K562 treated with DMSO at 1 percent for 4 hours (cell line): ENCODE measurements around the gene TESK2. TPM values are rescaled to one million over a fixed set of nuclear protein-coding genes. Genes with fewer than 3 reads are reported as not detected.

Experiments
- total RNA-seq: library from RNA; unstranded; fragments of 300-600 nt; gene quantifications from 2 replicates; pipeline ENCODE4 v1.2.3, GENCODE V29; 2022; ENCODE audit not compliant: insufficient read depth

The TESK2 gene
- 11.1 and 13.9 TPM in 2 replicates for total RNA-seq

GRCh38 chr1:45490626-45491486 lies at the start of gene TESK2:
Gene TESK2, minus strand, starts transcription at chr1:45491163. Its CDS starts 33,378 bp downstream, at chr1:45457785.

GRCh38 chr1:45521413-45522323 lies 30.7 kb upstream of the TESK2 start, which contains the start of gene PRDX1:
Gene PRDX1, minus strand, starts transcription at chr1:45521884. Its CDS starts 2,841 bp downstream, at chr1:45519043.

GRCh38 chr1:45339789-45340558 lies 151.0 kb downstream of the TESK2 start, which contains the start of the genes MUTYH and TOE1:
Gene MUTYH, minus strand, starts transcription at chr1:45340440. Its CDS starts 5,935 bp downstream, at chr1:45334505.
Gene TOE1, plus strand, starts transcription at chr1:45340170. Its CDS starts 83 bp downstream, at chr1:45340253.

GRCh38 chr1:45326627-45327623 lies 164.0 kb downstream of the TESK2 start, which contains the start of gene HPDL:
Gene HPDL, plus strand, starts transcription at chr1:45326895. Its CDS starts 254 bp downstream, at chr1:45327149.

Other genes starting within 250 kb of the TESK2 start
- gene HPDL, start 164.3 kb downstream of the TESK2 start, total RNA-seq, result 0.94 TPM in 1 of 2 replicates, not detected in the other
- gene TOE1, start 151.0 kb downstream of the TESK2 start, total RNA-seq, result 10.5 and 11.0 TPM in 2 replicates
- gene MUTYH, start 150.7 kb downstream of the TESK2 start, total RNA-seq, result 27.2 and 30.3 TPM in 2 replicates
- gene CCDC163, start 8.9 kb upstream of the TESK2 start, total RNA-seq, result 6.0 and 8.0 TPM in 2 replicates
- gene MMACHC, start 9.1 kb upstream of the TESK2 start, total RNA-seq, result 1.6 and 2.2 TPM in 2 replicates
- 755 and 873 TPM in 2 replicates for gene PRDX1, start 30.7 kb upstream of the TESK2 start, total RNA-seq
- gene AKR1A1, start 59.7 kb upstream of the TESK2 start, total RNA-seq, result 246 and 263 TPM in 2 replicates
- 280 and 363 TPM in 2 replicates for gene NASP, start 92.9 kb upstream of the TESK2 start, total RNA-seq
- gene CCDC17, start 132.9 kb upstream of the TESK2 start, total RNA-seq, result 2.9 and 4.0 TPM in 2 replicates
- gene GPBP1L1, start 195.4 kb upstream of the TESK2 start, total RNA-seq, result 53.6 and 77.2 TPM in 2 replicates
- 29.9 and 44.9 TPM in 2 replicates for gene TMEM69, start 197.0 kb upstream of the TESK2 start, total RNA-seq